ENCODE data around the gene TTC21B.

TTC21B gene

GRCh38 chr2:165913636-165914035, 39.9 kb downstream of the TTC21B start:
- no peak overlapping the region for H3K4me3 ChIP-seq (ENCODE audit: low read depth, low read length)
- no peaks in the 10 kb centered on the region for H3K4me1 ChIP-seq (ENCODE audit: control insufficient read depth, insufficient read depth, low read length)
- H3K9me3 ChIP-seq (ENCODE audit: control insufficient read depth, insufficient read depth, low read depth, low read length) = no peaks in the 10 kb centered on the region
- H3K36me3 ChIP-seq (ENCODE audit: control insufficient read depth in 2 of 2, insufficient read depth in 1 of 2, low read length in 2 of 2) = peaks cover 39 to 65% of the 10 kb centered on the region in 2 experiments
- POLR2A ChIA-PET = no interaction called here
- CTCF ChIA-PET = no interaction called here
- H3K27ac ChIP-seq (ENCODE audit: extremely low read depth, low read depth, low read length) = no peak overlapping the region
- TF ChIP-seq, protein P1, sequence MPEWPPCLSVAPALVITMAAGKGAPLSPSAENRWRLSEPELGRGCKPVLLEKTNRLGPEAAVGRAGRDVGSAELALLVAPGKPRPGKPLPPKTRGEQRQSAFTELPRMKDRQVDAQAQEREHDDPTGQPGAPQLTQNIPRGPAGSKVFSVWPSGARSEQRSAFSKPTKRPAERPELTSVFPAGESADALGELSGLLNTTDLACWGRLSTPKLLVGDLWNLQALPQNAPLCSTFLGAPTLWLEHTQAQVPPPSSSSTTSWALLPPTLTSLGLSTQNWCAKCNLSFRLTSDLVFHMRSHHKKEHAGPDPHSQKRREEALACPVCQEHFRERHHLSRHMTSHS (tag by site-specific recombination; IDR thresholded peaks at IDR 0.05) = no peak
- TF ChIP-seq ZNF274 (IDR thresholded peaks at IDR 0.05; ENCODE audit: low read length) (no peak), ZNF274 (tag by site-specific recombination; IDR thresholded peaks at IDR 0.05; ENCODE audit: borderline replicate concordance) (no peak), ZNF426 (tag by site-specific recombination; IDR thresholded peaks at IDR 0.05) (no peak), PATZ1 (tag by site-specific recombination; IDR thresholded peaks at IDR 0.05) (no peak), ZNF624 (tag by site-specific recombination; IDR thresholded peaks at IDR 0.05) (no peak), ZNF600 (tag by site-specific recombination; IDR thresholded peaks at IDR 0.05) (no peak), ZNF23 (tag by site-specific recombination; IDR thresholded peaks at IDR 0.05; ENCODE audit: borderline replicate concordance) (no peak), ZBTB11 (tag by site-specific recombination; conservative IDR thresholded peaks at IDR 0.05; ENCODE audit: low read depth) (no peak), ZNF174 (tag by site-specific recombination; IDR thresholded peaks at IDR 0.05) (no peak), BCL11A (tag by site-specific recombination; IDR thresholded peaks at IDR 0.05; ENCODE audit: low read depth) (no peak), HOXD13 (CRISPR knock-in tag; IDR thresholded peaks at IDR 0.05; ENCODE audit: borderline replicate concordance) (no peak), ZBTB49 (tag by site-specific recombination; IDR thresholded peaks at IDR 0.05; ENCODE audit: low read depth) (no peak), ZNF138 (tag by site-specific recombination; IDR thresholded peaks at IDR 0.05; ENCODE audit: borderline replicate concordance) (no peak), ZNF513 (tag by site-specific recombination; IDR thresholded peaks at IDR 0.05) (no peak), ZNF626 (tag by site-specific recombination; IDR thresholded peaks at IDR 0.05) (no peak), ZNF362 (tag by site-specific recombination; IDR thresholded peaks at IDR 0.05) (no peak), ZNF670 (tag by site-specific recombination; IDR thresholded peaks at IDR 0.05; ENCODE audit: low read depth) (no peak), MZF1 (tag by site-specific recombination; IDR thresholded peaks at IDR 0.05; ENCODE audit: borderline replicate concordance) (no peak)
- TF ChIP-seq, protein P2, sequence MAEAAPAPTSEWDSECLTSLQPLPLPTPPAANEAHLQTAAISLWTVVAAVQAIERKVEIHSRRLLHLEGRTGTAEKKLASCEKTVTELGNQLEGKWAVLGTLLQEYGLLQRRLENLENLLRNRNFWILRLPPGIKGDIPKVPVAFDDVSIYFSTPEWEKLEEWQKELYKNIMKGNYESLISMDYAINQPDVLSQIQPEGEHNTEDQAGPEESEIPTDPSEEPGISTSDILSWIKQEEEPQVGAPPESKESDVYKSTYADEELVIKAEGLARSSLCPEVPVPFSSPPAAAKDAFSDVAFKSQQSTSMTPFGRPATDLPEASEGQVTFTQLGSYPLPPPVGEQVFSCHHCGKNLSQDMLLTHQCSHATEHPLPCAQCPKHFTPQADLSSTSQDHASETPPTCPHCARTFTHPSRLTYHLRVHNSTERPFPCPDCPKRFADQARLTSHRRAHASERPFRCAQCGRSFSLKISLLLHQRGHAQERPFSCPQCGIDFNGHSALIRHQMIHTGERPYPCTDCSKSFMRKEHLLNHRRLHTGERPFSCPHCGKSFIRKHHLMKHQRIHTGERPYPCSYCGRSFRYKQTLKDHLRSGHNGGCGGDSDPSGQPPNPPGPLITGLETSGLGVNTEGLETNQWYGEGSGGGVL (tag by site-specific recombination; IDR thresholded peaks at IDR 0.05) = no peak
